RPMI7951 (cell line): ENCODE results near the gene C16orf74. TPM values are rescaled to one million over a fixed set of nuclear protein-coding genes. Genes with fewer than 3 reads are reported as not detected.

ENCODE experiments used
- DNase-seq: peaks from one replicate; pipeline ENCODE4 v3.0.0-alpha.2; 2012; ENCODE audit warnings: low read depth
- total RNA-seq: library from RNA; depleted of rRNA; stranded (reverse); fragments of >200 nt; shearing (Covaris generic); gene quantifications from 2 replicates; pipeline ENCODE4 v1.2.3, GENCODE V29; 2014

Gene C16orf74
- total RNA-seq, 1 experiment from 2014 or later = 6.2 TPM

- peak; percentile 31 for DNase-seq
Observed at GRCh38 chr16:85750146-85750826, 610 bp downstream of the C16orf74 start.

DNA sequence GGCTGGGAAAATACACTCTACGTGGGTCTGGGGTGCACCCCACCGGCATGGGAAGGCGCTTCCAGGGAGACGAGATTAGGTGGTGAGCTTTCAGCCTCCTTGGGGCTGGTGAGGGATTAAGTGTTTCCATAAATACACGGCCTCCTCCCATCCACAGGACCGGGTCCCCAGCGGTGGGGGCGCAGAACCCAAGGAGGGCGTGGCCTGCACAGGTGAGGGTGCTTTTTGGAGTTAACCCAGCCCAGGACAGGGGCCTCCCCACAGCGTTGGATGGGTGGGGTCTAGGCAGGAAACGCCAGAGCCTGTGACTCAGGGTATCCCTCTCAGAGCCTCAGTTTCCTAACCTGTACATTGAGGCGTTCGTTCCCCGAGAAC, 1.1 kb downstream of the C16orf74 start:
- no peak for DNase-seq

DNA sequence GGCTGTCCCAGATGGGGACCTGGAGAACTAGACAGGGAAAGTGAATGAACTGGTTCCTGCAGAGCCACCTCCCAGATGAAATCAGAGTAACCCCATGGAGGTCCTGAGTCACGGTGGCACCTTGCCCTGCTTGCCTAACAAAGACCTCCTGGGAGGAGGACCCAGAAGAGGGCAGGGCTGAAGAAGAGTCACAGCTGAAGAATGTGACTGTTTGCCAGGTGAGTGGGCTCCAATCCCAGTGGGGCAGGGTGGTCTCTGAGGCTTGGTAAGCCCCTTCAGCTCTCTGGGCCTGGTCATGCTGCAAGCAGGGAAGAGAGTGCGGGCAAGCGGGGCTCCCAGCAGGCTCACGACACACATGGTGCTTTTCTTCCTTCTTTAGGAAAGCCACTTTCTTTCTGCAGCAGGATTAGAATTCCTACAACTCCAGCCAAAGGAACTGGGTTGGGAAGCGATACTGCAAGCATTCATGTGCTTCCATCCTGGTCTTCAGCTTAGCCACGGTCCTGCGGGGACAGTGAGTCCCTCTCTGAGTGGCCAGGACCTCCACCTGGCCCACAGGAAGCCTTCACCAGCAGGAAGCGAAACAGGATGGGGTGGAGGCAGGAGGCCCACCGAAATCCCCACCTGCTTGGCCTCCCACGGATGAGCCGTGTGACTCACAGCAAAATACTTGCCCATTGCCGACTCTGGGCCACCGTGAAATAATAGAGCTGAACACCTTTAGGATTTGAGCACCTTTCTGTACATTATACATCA, 4.3 kb downstream of the C16orf74 start:
- DNase-seq = no peak

GRCh38 chr16:85738923-85739715, 11.8 kb downstream of the C16orf74 start:
- no peak for DNase-seq

GRCh38 chr16:85736921-85737320, 14.0 kb downstream of the C16orf74 start:
- no peak for DNase-seq

DNA sequence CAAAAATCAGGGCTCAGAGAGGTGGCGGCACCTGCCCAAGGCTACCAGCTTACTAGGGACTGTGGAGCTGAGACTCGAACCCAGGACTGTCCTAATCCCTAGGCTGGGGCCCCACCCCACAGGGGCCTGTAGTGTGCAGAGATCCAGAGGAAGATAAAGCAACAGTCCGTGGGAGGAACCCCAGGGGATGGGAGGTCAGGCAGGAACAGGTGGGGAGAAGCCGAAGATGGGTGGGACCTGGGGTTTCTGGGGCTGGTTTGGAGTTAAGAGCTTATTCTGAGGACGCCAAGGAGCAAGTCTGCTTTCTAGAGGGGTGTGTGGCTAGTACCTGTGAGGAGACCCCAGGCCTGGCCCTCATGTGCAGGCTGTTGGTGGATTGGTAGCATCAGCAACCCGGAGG, 14.9 kb downstream of the C16orf74 start:
- DNase-seq = no peak

DNA sequence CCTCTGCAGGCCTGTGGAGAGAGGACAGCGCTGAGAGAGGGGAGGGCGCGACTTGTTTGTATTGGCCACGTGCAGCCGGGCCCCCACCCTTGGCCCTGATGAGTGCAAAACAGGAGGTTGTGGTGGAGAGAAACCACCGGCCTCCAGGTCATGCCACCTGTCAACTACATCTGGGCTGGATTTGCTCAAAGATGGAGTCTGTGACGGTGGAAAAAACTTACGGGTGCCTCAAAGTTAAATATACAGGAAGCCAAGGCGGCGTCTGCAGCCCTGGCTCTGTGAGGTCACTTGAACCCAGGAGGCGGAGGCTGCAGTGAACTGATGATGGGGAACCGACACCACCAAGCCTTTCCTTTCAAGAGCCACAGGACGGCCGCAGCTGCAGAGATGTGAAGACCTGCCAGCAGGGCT, 15.7 kb downstream of the C16orf74 start:
- no peak for DNase-seq

- DNase-seq = no peak
Observed at GRCh38 chr16:85734311-85735017, 16.4 kb downstream of the C16orf74 start.

- DNase-seq = no peak
Observed at GRCh38 chr16:85733839-85734170, 17.1 kb downstream of the C16orf74 start.

DNA sequence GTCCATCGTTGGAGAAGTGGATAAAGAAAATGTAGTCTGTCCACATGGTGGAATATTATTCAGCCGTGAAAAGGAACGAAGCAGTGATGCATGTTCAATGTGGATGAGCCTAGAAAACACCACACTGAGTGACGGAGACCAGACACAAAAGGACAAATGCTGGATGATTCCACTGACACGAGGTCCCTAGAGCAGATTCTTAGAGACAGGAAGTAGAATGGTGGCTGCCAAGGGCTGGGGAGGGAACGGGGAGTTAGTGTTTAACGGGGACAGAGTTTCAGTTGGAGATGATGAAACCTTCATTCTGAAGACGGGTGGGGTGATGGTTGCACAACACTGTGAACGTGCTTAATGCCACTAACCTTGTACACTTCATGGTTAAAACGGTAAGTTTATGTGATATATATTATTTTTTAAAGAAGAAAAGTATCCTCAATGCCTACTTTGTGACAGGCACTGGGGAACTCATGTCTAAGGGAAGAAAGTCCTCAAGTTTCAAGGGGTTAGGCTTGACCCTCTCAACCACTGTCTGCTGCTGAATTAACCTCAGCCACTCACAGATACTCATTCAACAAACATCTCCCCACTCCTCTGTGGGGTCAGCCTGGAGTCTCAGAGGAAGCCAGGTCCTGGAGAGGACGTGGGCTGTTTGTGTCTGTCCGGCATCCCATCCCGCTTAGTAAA, 17.6 kb downstream of the C16orf74 start:
- DNase-seq = no peak

DNA sequence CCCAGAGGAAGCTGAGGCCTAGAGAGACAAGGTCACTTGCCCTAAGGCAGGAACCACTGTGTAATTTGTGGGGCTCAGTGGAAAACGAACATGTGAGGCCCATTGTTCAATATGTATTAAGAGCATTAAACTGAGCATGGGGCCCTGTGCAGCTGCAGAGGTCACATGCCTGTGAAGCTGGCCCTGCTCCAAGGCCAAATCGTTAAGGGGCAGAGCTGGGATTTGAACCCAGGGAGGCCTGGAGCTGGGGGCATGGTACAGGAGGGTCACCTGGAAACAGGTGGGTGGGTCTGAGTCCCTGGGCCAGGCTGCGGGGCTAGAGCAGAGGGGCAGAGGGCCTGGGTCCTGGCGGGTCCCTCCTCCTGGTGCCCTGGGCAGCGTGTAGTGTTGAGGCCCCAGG, 19.7 kb downstream of the C16orf74 start:
- no peak for DNase-seq

GRCh38 chr16:85730186-85730465, 20.8 kb downstream of the C16orf74 start:
- DNase-seq = no peak

DNA sequence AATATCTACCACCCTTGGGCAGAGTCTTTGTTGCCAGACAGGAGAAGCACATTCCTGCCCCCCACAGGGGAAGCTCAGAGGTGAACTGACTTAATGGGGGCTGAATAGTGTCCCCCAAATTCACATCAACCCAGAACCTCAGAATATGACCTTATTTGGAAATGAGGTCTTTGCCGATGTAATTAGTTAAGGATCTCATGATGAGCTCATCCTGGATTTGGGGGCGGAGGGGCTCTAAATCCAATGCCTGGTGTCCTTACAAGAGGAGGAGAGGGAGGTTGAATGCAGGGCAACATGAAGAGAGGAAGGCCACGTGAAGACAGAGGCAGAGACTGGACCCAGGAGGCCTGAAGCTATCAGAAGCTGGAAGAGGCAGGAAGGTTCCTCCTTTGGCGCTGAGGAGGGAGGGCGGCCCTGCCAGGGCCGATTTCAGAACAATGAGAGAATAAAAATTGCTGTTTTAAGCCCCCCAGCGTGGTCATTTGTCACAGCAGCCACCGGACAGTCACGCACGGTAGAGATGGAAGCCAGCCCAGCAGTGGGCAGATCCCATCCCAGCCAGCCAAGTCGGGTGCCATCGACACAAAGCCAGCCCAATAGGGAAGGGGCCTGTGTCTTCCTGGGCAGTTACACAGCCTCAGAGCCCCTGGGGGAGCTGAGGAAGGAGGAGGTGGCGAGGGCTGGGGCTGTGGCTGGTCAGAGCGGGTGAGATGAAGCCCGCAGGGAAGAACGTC, 21.3 kb downstream of the C16orf74 start:
- peak; percentile 20 for DNase-seq

GRCh38 chr16:85728879-85729278, 22.0 kb downstream of the C16orf74 start:
- DNase-seq = no peak

DNA sequence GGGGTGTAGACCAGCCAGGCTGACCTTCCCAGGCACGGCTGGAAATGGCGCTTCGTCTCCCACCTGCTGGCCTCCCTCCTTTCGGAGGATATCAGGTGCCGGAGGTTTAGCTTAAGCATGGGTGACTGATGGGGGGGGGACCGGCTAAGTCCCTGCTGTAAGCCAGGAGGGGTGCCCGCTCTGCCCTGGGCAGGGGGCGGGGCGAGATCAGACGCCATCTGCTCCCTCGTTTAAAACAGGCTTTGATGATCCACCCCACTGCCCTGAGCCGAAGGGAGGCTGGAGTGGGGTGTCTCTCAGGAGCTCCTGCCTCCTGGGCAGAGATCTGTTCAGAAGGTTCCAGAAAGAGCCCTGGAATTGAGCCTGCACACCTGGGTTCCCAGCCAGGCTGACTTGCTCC, 26.0 kb downstream of the C16orf74 start:
- no peak for DNase-seq

- no peak for DNase-seq
Observed at GRCh38 chr16:85724126-85724879, 26.6 kb downstream of the C16orf74 start.

DNA sequence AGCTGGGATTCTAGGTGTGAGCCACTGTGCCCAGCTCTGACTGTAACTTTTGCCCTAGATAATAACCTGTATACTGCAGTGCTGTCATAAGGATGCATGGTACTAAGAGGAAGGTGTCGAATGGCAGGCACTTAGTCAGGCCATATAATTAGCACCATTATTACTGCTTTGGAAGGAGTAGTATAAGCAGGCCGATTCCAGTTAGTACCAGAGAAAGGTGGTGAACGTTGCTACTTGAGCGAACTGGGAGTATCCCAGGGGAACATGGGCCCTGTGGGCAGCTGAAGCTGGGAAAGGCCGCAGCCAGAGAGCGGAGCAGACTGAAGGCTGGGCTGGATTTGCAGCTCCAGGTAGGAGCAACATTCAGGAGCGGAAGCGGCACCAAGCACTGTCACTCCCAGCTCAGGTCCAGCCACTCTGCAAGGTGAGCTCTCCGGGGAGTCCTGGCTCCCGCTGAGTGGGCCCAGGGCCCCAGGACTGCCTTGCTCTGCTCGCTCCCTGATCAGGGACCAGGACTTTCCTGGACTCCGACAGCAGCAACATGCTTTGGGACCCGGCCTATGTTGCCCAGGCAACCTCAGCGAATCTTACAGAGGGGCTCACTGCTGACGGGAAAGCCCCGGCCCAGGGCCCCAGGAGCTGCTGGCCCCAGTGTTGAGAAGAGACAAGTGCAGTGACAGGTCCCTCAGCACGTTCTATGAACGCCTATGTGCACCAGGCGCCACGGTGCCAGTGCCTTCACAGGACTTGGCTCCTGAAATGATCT, 28.6 kb downstream of the C16orf74 start:
- no peak for DNase-seq

GRCh38 chr16:85720302-85720637, 30.6 kb downstream of the C16orf74 start:
- DNase-seq = peak; percentile 74

DNA sequence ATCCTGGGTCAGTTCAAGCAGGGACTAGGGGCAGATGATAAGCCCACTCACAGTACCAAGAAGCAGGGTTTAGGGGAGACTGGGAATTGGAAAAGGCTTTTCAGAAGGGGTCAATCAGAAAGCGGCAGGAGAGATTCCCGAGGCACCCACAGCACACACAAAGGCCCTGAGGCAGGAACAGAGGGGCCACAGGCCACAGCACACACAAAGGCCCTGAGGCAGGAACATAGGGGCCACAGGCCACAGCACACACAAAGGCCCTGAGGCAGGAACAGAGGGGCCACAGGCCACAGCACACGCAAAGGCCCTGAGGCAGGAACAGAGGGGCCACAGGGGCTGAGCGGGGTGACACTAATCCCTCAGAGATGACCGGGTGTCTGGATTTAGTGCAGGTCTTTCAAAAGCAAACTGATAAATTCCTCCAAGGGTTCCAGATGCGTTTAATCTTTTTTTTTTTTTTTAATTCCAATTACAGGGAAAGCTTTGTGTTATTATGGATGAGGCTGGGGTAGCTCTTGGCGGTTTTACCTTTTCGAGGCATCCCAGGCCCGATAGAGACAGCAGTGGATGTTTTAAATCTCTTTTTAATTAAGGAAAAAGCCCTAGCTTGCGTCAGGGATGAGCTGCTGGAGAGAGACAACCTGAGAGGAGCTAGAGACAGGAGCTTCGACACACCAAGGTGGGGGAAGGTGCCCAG, 31.1 kb downstream of the C16orf74 start:
- no peak for DNase-seq
